ENCODE results near the gene CDH8.

- TF ChIP-seq MAX (IDR thresholded peaks at IDR 0.05): no peak
- TF ChIP-seq EP300 (IDR thresholded peaks at IDR 0.05; ENCODE audit: borderline replicate concordance): no peak
- no peak for TF ChIP-seq REST (IDR thresholded peaks at IDR 0.05; ENCODE audit: low read depth)
- TF ChIP-seq USF1 (IDR thresholded peaks at IDR 0.05): no peak
- no peak for TF ChIP-seq TCF12 (IDR thresholded peaks at IDR 0.05; ENCODE audit: low read depth)
- TF ChIP-seq TEAD4 (IDR thresholded peaks at IDR 0.05): no peak
- TF ChIP-seq CEBPB (IDR thresholded peaks at IDR 0.05): no peak
- no peak for TF ChIP-seq EGR1 (IDR thresholded peaks at IDR 0.05)
Measured at GRCh38 chr16:61915569-61915968, 120.7 kb downstream of the CDH8 start.

All from Ishikawa (cell line).